Measurements from ENCODE around the gene IL1R1. TPM values are rescaled to one million over a fixed set of nuclear protein-coding genes. Genes with fewer than 3 reads are reported as not detected.

The IL1R1 gene
- total RNA-seq, 4 donors from 2014 or later = 41.5 to 157 (median 56.6) TPM

DNA sequence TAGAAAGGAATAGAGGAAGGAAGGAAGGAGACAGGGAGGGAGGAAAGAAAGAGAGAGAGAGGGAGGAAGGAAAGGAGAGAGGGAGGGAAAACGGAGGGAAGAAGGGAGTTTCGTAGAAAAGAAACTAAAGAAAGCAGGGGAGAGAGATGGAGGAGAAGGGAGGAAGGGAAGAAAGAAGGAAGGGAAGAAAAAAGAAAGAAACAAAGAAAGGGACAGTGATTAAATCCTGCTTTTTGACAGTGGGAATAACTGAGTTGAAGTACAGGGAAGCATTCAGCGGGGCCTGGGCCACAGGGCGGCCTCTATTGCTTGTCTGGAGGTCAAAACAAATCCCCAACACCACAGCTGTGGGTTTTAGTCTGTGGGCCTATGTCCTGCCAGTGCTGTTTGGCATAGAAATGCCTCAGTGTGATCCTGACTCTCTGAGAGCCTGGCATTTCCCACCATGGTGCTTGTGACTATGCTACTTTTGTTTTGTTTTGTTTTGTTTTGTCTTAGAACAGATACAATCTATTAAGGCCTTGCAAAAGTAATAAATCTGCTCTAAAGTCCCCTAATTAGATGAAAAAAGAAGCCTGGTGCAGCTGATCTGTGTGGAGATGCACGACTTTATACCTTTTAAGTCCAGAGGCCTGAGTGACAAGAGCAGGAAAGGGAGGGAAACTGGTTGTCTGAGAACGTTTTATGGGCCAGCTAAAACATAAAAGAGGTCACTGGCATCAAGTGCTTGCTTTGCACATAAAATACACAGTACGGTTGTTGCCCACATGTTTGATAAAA, 84.3 kb downstream of the IL1R1 start:
- peak; percentile 17 for DNase-seq (ENCODE audit: extremely low spot score)
- H3K36me3 ChIP-seq = no peaks in the 10 kb centered on the region
- peak overlapping the region; percentile 77 to 85 (median 83) for H3K27ac ChIP-seq (replicated peaks in 1 of 4)
- intact Hi-C loops (cut with DNase I) = no loop called here
- TF ChIP-seq POLR2A (IDR thresholded peaks at IDR 0.05; ENCODE audit: low read depth) = no peak
- no peak for TF ChIP-seq CTCF (IDR thresholded peaks at IDR 0.05)
- no peak for TF ChIP-seq POLR2AphosphoS5 (IDR thresholded peaks at IDR 0.05)
- TF ChIP-seq EP300 (IDR thresholded peaks at IDR 0.05) = no peak
- WGBS = 64% methylated on average over 7 of the region's 7 CpGs
- H3K9me3 ChIP-seq = no peaks in the 10 kb centered on the region
- H3K4me1 ChIP-seq = peaks cover 27 to 34% (median 31%) of the 10 kb centered on the region in 4 donors
- no peak overlapping the region for H3K4me3 ChIP-seq
- no peaks in the 10 kb centered on the region for H3K27me3 ChIP-seq

DNA sequence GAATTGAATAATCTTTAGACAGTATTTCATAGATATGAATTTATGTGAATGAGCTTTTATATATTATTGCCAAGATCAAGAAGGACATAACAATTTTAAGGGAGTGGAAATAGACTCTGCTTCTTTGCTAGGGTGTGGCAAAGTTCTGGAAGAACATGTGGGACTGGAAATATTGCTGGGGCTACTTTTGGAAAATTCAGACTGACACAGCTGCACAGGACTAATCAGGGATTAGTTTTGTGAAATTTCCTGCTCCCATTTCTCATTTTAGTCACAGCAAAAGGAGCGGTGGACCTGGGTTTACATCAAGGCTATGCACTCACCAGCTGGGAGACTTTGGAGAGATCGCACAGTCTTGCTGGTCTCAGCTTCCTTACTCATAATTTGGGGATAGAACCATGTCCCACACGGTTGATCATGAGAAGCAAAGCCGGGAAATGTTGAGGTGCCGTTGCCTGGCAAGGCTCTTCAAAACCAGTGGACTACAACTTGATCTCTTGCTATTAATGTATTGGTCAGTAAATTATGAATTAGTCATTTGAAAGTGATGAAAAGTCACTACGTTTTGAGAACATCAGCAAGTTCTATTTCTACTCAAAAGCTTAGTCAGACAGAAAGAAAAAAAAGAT, 86.7 kb downstream of the IL1R1 start:
- peak; percentile 66 for DNase-seq (ENCODE audit: extremely low spot score)
- H3K4me1 ChIP-seq = peaks cover 27 to 34% (median 31%) of the 10 kb centered on the region in 4 donors
- no peaks in the 10 kb centered on the region for H3K9me3 ChIP-seq
- H3K36me3 ChIP-seq = no peaks in the 10 kb centered on the region
- H3K27me3 ChIP-seq = no peaks in the 10 kb centered on the region
- 84% methylated on average over 6 of the region's 6 CpGs for WGBS
- peak overlapping the region; percentile 20 to 85 (median 64) for H3K27ac ChIP-seq (replicated peaks in 1 of 4)
- TF ChIP-seq EP300 (IDR thresholded peaks at IDR 0.05) = no peak
- no peak for TF ChIP-seq CTCF (IDR thresholded peaks at IDR 0.05)
- TF ChIP-seq POLR2AphosphoS5 (IDR thresholded peaks at IDR 0.05) = no peak
- no peak for TF ChIP-seq POLR2A (IDR thresholded peaks at IDR 0.05; ENCODE audit: low read depth)
- H3K4me3 ChIP-seq = no peak overlapping the region
- intact Hi-C loops (cut with DNase I) = no loop called here

Other genes starting within 250 kb of the IL1R1 start
- 10 to 100 TPM in 1 of 4 donors, 1 to 10 TPM in 3; 2.5 to 56.2 (median 6.4) TPM for gene IL1R2, start 150.8 kb upstream of the IL1R1 start, total RNA-seq
- gene IL1RL2, start 44.3 kb downstream of the IL1R1 start, total RNA-seq = under 1 TPM in 3 of 4 donors, not detected in 1; 0.19 to 0.92 (median 0.66) TPM
- 10 to 100 TPM in 1 of 4 donors, 1 to 10 TPM in 3; 4.3 to 20.2 (median 8.1) TPM for gene IL1RL1, start 168.8 kb downstream of the IL1R1 start, total RNA-seq
- 10 to 100 TPM in 1 of 4 donors, 1 to 10 TPM in 3; 2.8 to 11.8 (median 5.2) TPM for gene IL18R1, start 213.1 kb downstream of the IL1R1 start, total RNA-seq

Measured in esophagus muscularis mucosa (tissue), 4 donors.